Stimulated activated CD4-positive, alpha-beta T cell treated with anti-CD3 and anti-CD28 coated beads, Interleukin-1b, Interleukin-23, amount 100 ng/mL, for 48 hours (primary cell): Measurements from ENCODE around the gene PPDPF.

Source experiments
- DNase-seq: peaks from one replicate; pipeline ENCODE4 v3.0.0-alpha.2; 2020

Gene PPDPF

GRCh38 chr20:63553251-63553932 is 32.8 kb downstream of the PPDPF start:
- DNase-seq: peak; percentile 94

- DNase-seq: no peak
These were observed 33.3 kb downstream of the PPDPF start, which contains the start of gene FNDC11 for GRCh38 chr20:63553933-63554290. Gene FNDC11, plus strand, starts transcription at chr20:63554159. Its CDS starts 1,505 bp downstream, at chr20:63555664.

- no peak for DNase-seq
These were observed 34.1 kb downstream of the PPDPF start for GRCh38 chr20:63554361-63555278.

- no peak for DNase-seq
These were observed 35.3 kb downstream of the PPDPF start for GRCh38 chr20:63555661-63556381.

GRCh38 chr20:63556873-63557478 is 36.4 kb downstream of the PPDPF start:
- DNase-seq: no peak

- no peak for DNase-seq
These were observed 36.9 kb downstream of the PPDPF start for GRCh38 chr20:63557481-63557891.

GRCh38 chr20:63558804-63559484 is 38.4 kb downstream of the PPDPF start:
- DNase-seq: no peak

GRCh38 chr20:63559485-63560332 is 39.1 kb downstream of the PPDPF start:
- DNase-seq: peak; percentile 67

- no peak for DNase-seq
These were observed 39.8 kb downstream of the PPDPF start for GRCh38 chr20:63560333-63560805.

- no peak for DNase-seq
These were observed 40.5 kb downstream of the PPDPF start for GRCh38 chr20:63560856-63561609.

- no peak for DNase-seq
These were observed 41.2 kb downstream of the PPDPF start for GRCh38 chr20:63561624-63562396.

- DNase-seq: no peak
These were observed 42.1 kb downstream of the PPDPF start for GRCh38 chr20:63562461-63563224.

GRCh38 chr20:63563225-63563935 is 42.8 kb downstream of the PPDPF start:
- DNase-seq: no peak

GRCh38 chr20:63564036-63564810 is 43.7 kb downstream of the PPDPF start:
- DNase-seq: no peak

- no peak for DNase-seq
These were observed 44.6 kb downstream of the PPDPF start for GRCh38 chr20:63565021-63565698.

- DNase-seq: no peak
These were observed 45.3 kb downstream of the PPDPF start for GRCh38 chr20:63565699-63566335.
